ENCODE data around the gene CUX1. TPM values are rescaled to one million over a fixed set of nuclear protein-coding genes. Genes with fewer than 3 reads are reported as not detected.

Gene CUX1
- total RNA-seq, 1 experiment from 2014 or later = 64.3 TPM

GRCh38 chr7:101782896-101783295 lies 34.5 kb upstream of the CUX1 start:
- ChIA-PET CTCF (no interaction called here), POLR2A (no interaction called here)
- no peak for DNase-seq (ENCODE audit: low spot score)
- Mint-ChIP-seq H3K4me3 (no peak overlapping the region), H3K36me3 (no peaks in the 10 kb centered on the region), H3K4me1 (no peaks in the 10 kb centered on the region), H3K27me3 (ENCODE audit: low read depth) (no peaks in the 10 kb centered on the region; the same call in 1 of the 2 replicates), H3K27ac (no peak overlapping the region), H3K9me3 (peaks cover under 1% of the 10 kb centered on the region; the same call in 1 of the 2 replicates)
- no peak for ATAC-seq
- no peak for TF ChIP-seq FOXP4 (CRISPR knock-in tag; IDR thresholded peaks at IDR 0.05)
- TF ChIP-seq ZNF425 (CRISPR knock-in tag; conservative IDR thresholded peaks at IDR 0.05) = no peak
- no peak for TF ChIP-seq ZNF138 (CRISPR knock-in tag; conservative IDR thresholded peaks at IDR 0.05)
- no peak for TF ChIP-seq MAX (CRISPR knock-in tag; IDR thresholded peaks at IDR 0.05)
- TF ChIP-seq RORB (CRISPR knock-in tag; IDR thresholded peaks at IDR 0.05) = no peak
- TF ChIP-seq, protein P1, sequence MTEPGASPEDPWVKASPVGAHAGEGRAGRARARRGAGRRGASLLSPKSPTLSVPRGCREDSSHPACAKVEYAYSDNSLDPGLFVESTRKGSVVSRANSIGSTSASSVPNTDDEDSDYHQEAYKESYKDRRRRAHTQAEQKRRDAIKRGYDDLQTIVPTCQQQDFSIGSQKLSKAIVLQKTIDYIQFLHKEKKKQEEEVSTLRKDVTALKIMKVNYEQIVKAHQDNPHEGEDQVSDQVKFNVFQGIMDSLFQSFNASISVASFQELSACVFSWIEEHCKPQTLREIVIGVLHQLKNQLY (CRISPR knock-in tag; IDR thresholded peaks at IDR 0.05) = no peak
- TF ChIP-seq FOXJ3 (CRISPR knock-in tag; IDR thresholded peaks at IDR 0.05; ENCODE audit: borderline replicate concordance) = no peak
- TF ChIP-seq NFE2L1 (CRISPR knock-in tag; IDR thresholded peaks at IDR 0.05) = no peak
- TF ChIP-seq JAZF1 (CRISPR knock-in tag; IDR thresholded peaks at IDR 0.05) = no peak
- TF ChIP-seq, protein P2, sequence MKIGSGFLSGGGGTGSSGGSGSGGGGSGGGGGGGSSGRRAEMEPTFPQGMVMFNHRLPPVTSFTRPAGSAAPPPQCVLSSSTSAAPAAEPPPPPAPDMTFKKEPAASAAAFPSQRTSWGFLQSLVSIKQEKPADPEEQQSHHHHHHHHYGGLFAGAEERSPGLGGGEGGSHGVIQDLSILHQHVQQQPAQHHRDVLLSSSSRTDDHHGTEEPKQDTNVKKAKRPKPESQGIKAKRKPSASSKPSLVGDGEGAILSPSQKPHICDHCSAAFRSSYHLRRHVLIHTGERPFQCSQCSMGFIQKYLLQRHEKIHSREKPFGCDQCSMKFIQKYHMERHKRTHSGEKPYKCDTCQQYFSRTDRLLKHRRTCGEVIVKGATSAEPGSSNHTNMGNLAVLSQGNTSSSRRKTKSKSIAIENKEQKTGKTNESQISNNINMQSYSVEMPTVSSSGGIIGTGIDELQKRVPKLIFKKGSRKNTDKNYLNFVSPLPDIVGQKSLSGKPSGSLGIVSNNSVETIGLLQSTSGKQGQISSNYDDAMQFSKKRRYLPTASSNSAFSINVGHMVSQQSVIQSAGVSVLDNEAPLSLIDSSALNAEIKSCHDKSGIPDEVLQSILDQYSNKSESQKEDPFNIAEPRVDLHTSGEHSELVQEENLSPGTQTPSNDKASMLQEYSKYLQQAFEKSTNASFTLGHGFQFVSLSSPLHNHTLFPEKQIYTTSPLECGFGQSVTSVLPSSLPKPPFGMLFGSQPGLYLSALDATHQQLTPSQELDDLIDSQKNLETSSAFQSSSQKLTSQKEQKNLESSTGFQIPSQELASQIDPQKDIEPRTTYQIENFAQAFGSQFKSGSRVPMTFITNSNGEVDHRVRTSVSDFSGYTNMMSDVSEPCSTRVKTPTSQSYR (CRISPR knock-in tag; IDR thresholded peaks at IDR 0.05) = no peak
- no peak for TF ChIP-seq EMX1 (CRISPR knock-in tag; IDR thresholded peaks at IDR 0.05)
- TF ChIP-seq ATF3 (CRISPR knock-in tag; conservative IDR thresholded peaks at IDR 0.05) = no peak

DNA sequence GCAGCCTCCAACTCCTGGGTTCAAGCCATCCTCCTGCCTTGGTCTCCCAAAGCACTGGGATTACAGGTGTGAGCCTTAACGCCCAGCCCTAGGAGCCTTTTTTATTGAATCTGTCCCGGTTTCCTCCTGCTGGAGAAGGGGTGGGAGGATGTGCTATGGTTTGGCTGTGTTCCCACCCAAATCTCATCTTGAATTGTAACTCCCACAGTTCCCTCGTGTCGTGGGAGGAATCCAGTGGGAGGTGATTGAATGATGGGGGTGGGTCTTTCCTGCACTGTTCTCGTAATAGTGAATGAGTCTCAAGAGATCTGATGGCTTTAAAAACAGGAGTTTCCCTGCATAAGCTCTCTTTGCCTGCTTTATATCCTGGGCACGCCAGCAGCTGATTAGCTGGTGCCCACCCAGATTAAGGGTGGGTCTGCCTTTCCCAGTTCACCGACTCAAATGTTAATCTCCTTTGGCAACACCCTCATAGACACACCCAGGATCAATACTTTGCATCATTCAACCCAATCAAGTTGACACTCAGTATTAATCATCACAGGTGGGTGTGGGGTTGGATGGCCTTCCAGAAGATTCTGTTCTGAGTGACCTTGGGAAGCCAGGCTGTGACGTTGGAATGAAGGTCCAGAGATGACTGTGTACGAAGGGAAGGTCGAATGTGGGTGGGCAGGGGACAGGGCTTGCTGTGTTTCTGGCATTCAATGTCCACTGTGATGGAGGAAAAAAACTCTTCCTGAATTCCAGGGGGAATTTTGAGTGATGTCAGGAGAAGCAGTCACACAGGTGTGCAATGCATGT lies 33.8 kb upstream of the CUX1 start:
- Mint-ChIP-seq H3K36me3 (no peaks in the 10 kb centered on the region), H3K27ac (no peak overlapping the region), H3K9me3 (peaks cover 8% of the 10 kb centered on the region), H3K27me3 (ENCODE audit: low read depth) (no peaks in the 10 kb centered on the region; the same call in 1 of the 2 replicates), H3K4me3 (no peak overlapping the region), H3K4me1 (no peaks in the 10 kb centered on the region)
- DNase-seq (ENCODE audit: low spot score) (no peak), ATAC-seq (no peak)
- no peak for TF ChIP-seq ZNF423 (CRISPR knock-in tag; IDR thresholded peaks at IDR 0.05)
- no peak for TF ChIP-seq TEAD1 (CRISPR knock-in tag; IDR thresholded peaks at IDR 0.05)
- TF ChIP-seq, protein P3, sequence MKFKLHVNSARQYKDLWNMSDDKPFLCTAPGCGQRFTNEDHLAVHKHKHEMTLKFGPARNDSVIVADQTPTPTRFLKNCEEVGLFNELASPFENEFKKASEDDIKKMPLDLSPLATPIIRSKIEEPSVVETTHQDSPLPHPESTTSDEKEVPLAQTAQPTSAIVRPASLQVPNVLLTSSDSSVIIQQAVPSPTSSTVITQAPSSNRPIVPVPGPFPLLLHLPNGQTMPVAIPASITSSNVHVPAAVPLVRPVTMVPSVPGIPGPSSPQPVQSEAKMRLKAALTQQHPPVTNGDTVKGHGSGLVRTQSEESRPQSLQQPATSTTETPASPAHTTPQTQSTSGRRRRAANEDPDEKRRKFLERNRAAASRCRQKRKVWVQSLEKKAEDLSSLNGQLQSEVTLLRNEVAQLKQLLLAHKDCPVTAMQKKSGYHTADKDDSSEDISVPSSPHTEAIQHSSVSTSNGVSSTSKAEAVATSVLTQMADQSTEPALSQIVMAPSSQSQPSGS (CRISPR knock-in tag; IDR thresholded peaks at IDR 0.05; ENCODE audit: borderline replicate concordance, low read depth) = no peak
- no peak for TF ChIP-seq EMX1 (CRISPR knock-in tag; IDR thresholded peaks at IDR 0.05)
- ChIA-PET CTCF (interaction anchor here (1.4 kb wide), 1 partner anchor 22 kb away, joined by 4 read pairs; no protein-coding TSS in a partner anchor), POLR2A (no interaction called here)
